IgD-negative memory B cell (primary cell): Measurements from ENCODE around the gene PHC2. TPM values are rescaled to one million over a fixed set of nuclear protein-coding genes. Genes with fewer than 3 reads are reported as not detected.
A peak's percentile ranks its signal among the peaks of the same experiment; 100 is the strongest.

Experiments
- H3K27ac Mint-ChIP-seq, 3 donors: one replicate each; pipeline ENCODE4 v1.8.0; 2020 to 2022; ENCODE audit warnings: mild to moderate bottlenecking in 3 of 3, mixed read lengths in 3 of 3, moderate library complexity in 1 of 3
- H3K27me3 Mint-ChIP-seq: one replicate; pipeline ENCODE4 v1.8.0; 2021; ENCODE audit warnings: mixed read lengths
- H3K36me3 Mint-ChIP-seq: one replicate; pipeline ENCODE4 v1.8.0; 2020; ENCODE audit warnings: mild to moderate bottlenecking, mixed read lengths
- H3K4me1 Mint-ChIP-seq, 3 donors: one replicate each; pipeline ENCODE4 v1.8.0; 2020 to 2022; ENCODE audit warnings: mixed read lengths in 3 of 3, mild to moderate bottlenecking in 1 of 3
- H3K4me3 Mint-ChIP-seq, 4 donors: one replicate each; pipeline ENCODE4 v1.8.0; 2020 to 2022; ENCODE audit warnings: mild to moderate bottlenecking in 4 of 4, mixed read lengths in 4 of 4, moderate library complexity in 3 of 4
- H3K9me3 Mint-ChIP-seq, 3 donors: one replicate each; pipeline ENCODE4 v1.8.0; 2020 to 2021; ENCODE audit warnings: mixed read lengths in 3 of 3, mild to moderate bottlenecking in 1 of 3
- polyA plus RNA-seq: library from polyadenylated mRNA; unstranded; fragments of 300-500 nt; fragmentation: Illumina TruSeq; gene quantifications from one replicate; pipeline ENCODE4 v1.2.3, GENCODE V29; 2021

The PHC2 gene
- polyA plus RNA-seq, 1 donor from 2014 or later: 7.9 TPM

- H3K27ac Mint-ChIP-seq: no peak overlapping the region
- no peaks in the 10 kb centered on the region for H3K9me3 Mint-ChIP-seq
- no peaks in the 10 kb centered on the region for H3K36me3 Mint-ChIP-seq
- no peaks in the 10 kb centered on the region for H3K27me3 Mint-ChIP-seq
- H3K4me3 Mint-ChIP-seq: peak overlapping the region in 1 of 4 donors; percentile 23
- H3K4me1 Mint-ChIP-seq: peaks cover 16 to 33% (median 27%) of the 10 kb centered on the region in 3 donors
Measured at GRCh38 chr1:33462405-33463164, 31.7 kb upstream of the PHC2 start.

- Mint-ChIP-seq H3K27ac (peak overlapping the region in 1 of 3 donors; percentile 29), H3K9me3 (no peaks in the 10 kb centered on the region), H3K4me3 (peak overlapping the region; percentile 5 to 87 (median 41)), H3K27me3 (no peaks in the 10 kb centered on the region), H3K4me1 (peaks cover 16 to 33% (median 27%) of the 10 kb centered on the region in 3 donors), H3K36me3 (no peaks in the 10 kb centered on the region)
Measured at GRCh38 chr1:33460947-33461629, 30.2 kb upstream of the PHC2 start.

- Mint-ChIP-seq H3K4me3 (peak overlapping the region in 2 of 4 donors; percentile 44 to 50), H3K27ac (peak overlapping the region in 1 of 3 donors; percentile 69), H3K9me3 (no peaks in the 10 kb centered on the region), H3K36me3 (no peaks in the 10 kb centered on the region), H3K27me3 (no peaks in the 10 kb centered on the region), H3K4me1 (peaks cover 22 to 33% (median 33%) of the 10 kb centered on the region in 3 donors)
Measured at GRCh38 chr1:33460144-33460543, 29.2 kb upstream of the PHC2 start.

GRCh38 chr1:33459691-33460090, 28.8 kb upstream of the PHC2 start:
- Mint-ChIP-seq H3K36me3 (no peaks in the 10 kb centered on the region), H3K27me3 (no peaks in the 10 kb centered on the region), H3K4me1 (peaks cover 22 to 33% (median 33%) of the 10 kb centered on the region in 3 donors), H3K4me3 (peak overlapping the region in 1 of 4 donors; percentile 50), H3K27ac (peak overlapping the region in 1 of 3 donors; percentile 69), H3K9me3 (no peaks in the 10 kb centered on the region)

- Mint-ChIP-seq H3K4me3 (no peak overlapping the region), H3K27ac (no peak overlapping the region), H3K9me3 (no peaks in the 10 kb centered on the region), H3K36me3 (no peaks in the 10 kb centered on the region), H3K27me3 (peaks cover 5% of the 10 kb centered on the region), H3K4me1 (peaks cover 21 to 27% (median 23%) of the 10 kb centered on the region in 3 donors)
Measured at GRCh38 chr1:33456502-33456886, 25.6 kb upstream of the PHC2 start.

- Mint-ChIP-seq H3K36me3 (no peaks in the 10 kb centered on the region), H3K4me3 (peak overlapping the region in 3 of 4 donors; percentile 15 to 35 (median 33)), H3K27ac (peak overlapping the region in 1 of 3 donors; percentile 22), H3K27me3 (peaks cover 5% of the 10 kb centered on the region), H3K4me1 (peaks cover 14 to 20% (median 16%) of the 10 kb centered on the region in 3 donors), H3K9me3 (no peaks in the 10 kb centered on the region)
Measured at GRCh38 chr1:33455539-33456501, 24.9 kb upstream of the PHC2 start.

GRCh38 chr1:33454646-33455282, 23.9 kb upstream of the PHC2 start:
- H3K9me3 Mint-ChIP-seq: no peaks in the 10 kb centered on the region
- peaks cover 7 to 11% (median 9%) of the 10 kb centered on the region in 3 donors for H3K4me1 Mint-ChIP-seq
- no peak overlapping the region for H3K27ac Mint-ChIP-seq
- H3K4me3 Mint-ChIP-seq: no peak overlapping the region
- H3K36me3 Mint-ChIP-seq: no peaks in the 10 kb centered on the region
- peaks cover 5% of the 10 kb centered on the region for H3K27me3 Mint-ChIP-seq

- Mint-ChIP-seq H3K36me3 (peaks cover 3% of the 10 kb centered on the region), H3K27ac (no peak overlapping the region), H3K4me3 (no peak overlapping the region), H3K4me1 (no peaks in the 10 kb centered on the region), H3K27me3 (peaks cover 9% of the 10 kb centered on the region), H3K9me3 (no peaks in the 10 kb centered on the region)
Measured at GRCh38 chr1:33446590-33446989, 15.7 kb upstream of the PHC2 start.

GRCh38 chr1:33445108-33445507, 14.2 kb upstream of the PHC2 start:
- H3K9me3 Mint-ChIP-seq: no peaks in the 10 kb centered on the region
- peaks cover 12% of the 10 kb centered on the region for H3K27me3 Mint-ChIP-seq
- no peak overlapping the region for H3K4me3 Mint-ChIP-seq
- no peaks in the 10 kb centered on the region for H3K4me1 Mint-ChIP-seq
- no peak overlapping the region for H3K27ac Mint-ChIP-seq
- peaks cover 3% of the 10 kb centered on the region for H3K36me3 Mint-ChIP-seq

- Mint-ChIP-seq H3K27ac (no peak overlapping the region), H3K4me3 (no peak overlapping the region), H3K4me1 (no peaks in the 10 kb centered on the region), H3K27me3 (peaks cover 23% of the 10 kb centered on the region), H3K36me3 (peaks cover 3% of the 10 kb centered on the region), H3K9me3 (no peaks in the 10 kb centered on the region)
Measured at GRCh38 chr1:33443705-33444180, 12.8 kb upstream of the PHC2 start.

- Mint-ChIP-seq H3K27ac (no peak overlapping the region), H3K27me3 (peaks cover 23% of the 10 kb centered on the region), H3K4me1 (no peaks in the 10 kb centered on the region), H3K9me3 (no peaks in the 10 kb centered on the region), H3K36me3 (peaks cover 3% of the 10 kb centered on the region), H3K4me3 (no peak overlapping the region)
Measured at GRCh38 chr1:33443080-33443704, 12.3 kb upstream of the PHC2 start.

GRCh38 chr1:33442141-33442540, 11.2 kb upstream of the PHC2 start:
- peaks cover 21% of the 10 kb centered on the region for H3K27me3 Mint-ChIP-seq
- no peaks in the 10 kb centered on the region for H3K4me1 Mint-ChIP-seq
- no peak overlapping the region for H3K27ac Mint-ChIP-seq
- H3K9me3 Mint-ChIP-seq: no peaks in the 10 kb centered on the region
- peaks cover 3% of the 10 kb centered on the region for H3K36me3 Mint-ChIP-seq
- H3K4me3 Mint-ChIP-seq: no peak overlapping the region

GRCh38 chr1:33441088-33441745, 10.3 kb upstream of the PHC2 start:
- no peaks in the 10 kb centered on the region for H3K9me3 Mint-ChIP-seq

More at GRCh38 chr1:33441088-33441745, 10.3 kb upstream of the PHC2 start:
- no peaks in the 10 kb centered on the region for H3K4me1 Mint-ChIP-seq
- no peak overlapping the region for H3K4me3 Mint-ChIP-seq
- no peak overlapping the region for H3K27ac Mint-ChIP-seq
- peaks cover 20% of the 10 kb centered on the region for H3K27me3 Mint-ChIP-seq
- H3K36me3 Mint-ChIP-seq: peaks cover 4% of the 10 kb centered on the region
